GM12801 (cell line): ENCODE data around the gene AK6.

Source experiments
- CTCF ChIP-seq: IDR thresholded peaks from one replicate; pipeline ENCODE4 v1.5.1; 2011; ENCODE audit warnings: control low read depth; ENCODE audit not compliant: insufficient read length; ENCODE audit errors: extremely low read depth

Gene AK6

GRCh38 chr5:69360442-69360841 lies 8.9 kb downstream of the AK6 start:
- TF ChIP-seq CTCF, result no peak

DNA sequence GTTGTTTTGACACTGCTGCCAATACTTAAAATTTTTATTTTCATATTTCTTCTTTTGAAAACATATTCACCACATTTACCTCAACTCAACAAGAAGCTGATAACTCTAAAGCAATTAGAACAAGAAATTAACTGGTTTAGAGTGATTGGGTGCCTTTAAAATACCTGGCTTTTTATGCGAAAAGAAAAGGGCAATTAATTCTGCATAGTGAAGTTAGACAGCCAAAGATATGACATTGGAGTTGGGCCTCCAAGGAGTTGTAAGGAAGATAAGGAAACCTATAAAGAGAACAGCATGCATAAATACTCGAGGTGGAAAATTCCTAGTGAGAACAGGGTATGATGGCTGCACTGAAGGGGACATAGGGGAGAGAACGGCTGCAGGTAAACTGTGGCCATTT lies 9.6 kb downstream of the AK6 start:
- no peak for TF ChIP-seq CTCF

- TF ChIP-seq CTCF, result no peak
Measured at GRCh38 chr5:69350664-69351063, 18.7 kb downstream of the AK6 start.

DNA sequence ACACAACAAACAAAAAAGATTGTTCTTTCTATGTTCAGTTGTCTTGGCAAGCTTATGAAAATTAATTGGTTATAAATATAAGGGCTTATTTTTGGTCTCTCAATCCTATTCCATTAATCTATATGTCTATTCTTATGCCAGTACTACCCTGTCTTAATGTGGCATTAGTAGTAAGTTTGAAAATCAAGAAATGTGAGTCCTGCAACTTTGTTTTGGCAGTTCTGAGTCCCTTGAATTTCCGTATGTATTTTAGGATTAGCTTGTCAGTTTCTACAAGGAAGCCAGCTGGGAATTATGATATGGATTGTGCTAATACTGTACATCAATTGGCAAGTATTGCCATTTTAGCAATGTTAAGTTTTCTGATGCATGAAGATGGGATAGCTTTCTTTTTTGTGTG lies 26.2 kb downstream of the AK6 start:
- no peak for TF ChIP-seq CTCF

DNA sequence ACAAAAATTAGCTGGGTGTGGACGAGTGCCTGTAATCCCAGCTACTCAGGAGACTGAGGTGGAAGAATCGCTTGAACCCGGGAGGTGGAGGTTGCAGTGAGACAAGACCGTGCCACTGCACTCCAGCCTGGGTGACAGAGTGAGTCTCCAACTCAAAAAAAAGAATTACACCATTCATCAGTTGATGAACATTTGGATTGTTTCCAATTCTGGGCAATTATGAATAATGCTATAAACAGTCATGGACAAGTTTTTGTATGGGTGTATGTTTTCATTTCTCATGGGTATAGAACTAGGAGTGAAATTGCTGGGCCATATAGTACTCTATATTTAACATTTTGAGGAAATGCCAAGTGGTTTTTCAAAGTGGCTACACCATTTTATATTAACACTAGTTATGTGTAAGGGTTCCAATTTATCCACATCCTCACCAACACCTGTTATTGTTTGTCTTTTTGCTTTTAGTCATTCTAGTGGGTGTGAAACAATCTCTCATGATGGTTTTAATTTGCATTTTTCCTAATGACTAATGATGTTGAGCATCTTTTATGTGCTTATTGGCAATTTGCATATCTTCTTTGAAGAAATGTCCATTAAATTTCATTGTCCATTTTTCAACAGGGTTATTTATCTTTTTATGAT lies 27.7 kb downstream of the AK6 start:
- TF ChIP-seq CTCF, result no peak

- no peak for TF ChIP-seq CTCF
Measured at GRCh38 chr5:69335341-69335935, 33.9 kb downstream of the AK6 start.

DNA sequence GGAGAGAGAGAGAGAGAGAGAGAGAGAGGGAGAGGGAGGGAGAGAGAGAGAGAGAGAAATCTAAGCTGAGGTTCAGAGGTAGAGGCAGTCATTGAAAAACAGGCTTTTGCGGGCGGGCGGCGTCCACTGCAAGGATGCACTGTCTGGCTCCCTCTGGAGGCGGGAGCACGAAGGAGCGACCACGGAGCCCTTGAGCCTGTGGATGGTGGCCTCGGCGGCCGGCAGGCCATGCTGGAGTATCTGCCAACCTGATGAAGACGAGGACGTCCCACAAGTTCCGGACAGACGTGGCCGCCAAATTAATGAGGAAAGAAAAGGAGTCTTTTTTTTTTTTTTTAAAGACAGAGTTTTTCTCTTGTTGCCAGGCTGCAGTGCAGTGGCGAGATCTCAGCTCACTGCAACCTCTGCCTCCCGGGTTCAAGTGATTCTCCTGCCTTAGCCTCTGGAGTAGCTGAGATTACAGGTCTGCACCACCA lies 34.5 kb downstream of the AK6 start:
- TF ChIP-seq CTCF, result no peak
